Activated B cell treated with CpG ODN at 0.5 μM for 24 hours (primary cell): ENCODE measurements around the gene LRBA. TPM values are rescaled to one million over a fixed set of nuclear protein-coding genes. Genes with fewer than 3 reads are reported as not detected.

Experiments
- ATAC-seq: fragments of 200-7000 bp; cut with Tn5 transposase; one replicate; pipeline ENCODE4 v1.10.0; 2021; ENCODE audit warnings: low read depth, mild to moderate bottlenecking, moderate library complexity
- CTCF ChIA-PET: fragments of 350-600 bp; sonication (Branson Sonifier 250); formaldehyde crosslinking; loops from one replicate; lab custom pipeline; 2021; ENCODE audit warnings: antibody characterized with exemption; lab: Charles Lee
- POLR2A ChIA-PET: fragments of 350-600 bp; sonication (Branson Sonifier 250); formaldehyde crosslinking; loops from one replicate; lab custom pipeline; 2021; ENCODE audit warnings: antibody characterized with exemption; lab: Charles Lee
- DNase-seq: peaks from one replicate; pipeline ENCODE4 v3.0.0; 2022
- H3K27ac Mint-ChIP-seq: one replicate; pipeline ENCODE4 v1.8.0; 2020; ENCODE audit warnings: mixed read lengths
- H3K27me3 Mint-ChIP-seq: one replicate; pipeline ENCODE4 v1.8.0; 2021; ENCODE audit warnings: mixed read lengths
- H3K36me3 Mint-ChIP-seq: one replicate; pipeline ENCODE4 v1.8.0; 2021; ENCODE audit warnings: low read depth, mixed read lengths
- H3K4me1 Mint-ChIP-seq: one replicate; pipeline ENCODE4 v1.8.0; 2021; ENCODE audit warnings: mixed read lengths
- H3K4me3 Mint-ChIP-seq: one replicate; pipeline ENCODE4 v1.8.0; 2020; ENCODE audit warnings: mild to moderate bottlenecking, mixed read lengths
- H3K9me3 Mint-ChIP-seq: one replicate; pipeline ENCODE4 v1.8.0; 2020; ENCODE audit warnings: mixed read lengths
- intact Hi-C: fragments of 100-400 bp; cut with micrococcal nuclease; formaldehyde crosslinking; loops from one replicate; pipeline ENCODE4 v1.15.1; 2024
- total RNA-seq: library from RNA; stranded (reverse); gene quantifications from 2 replicates; pipeline ENCODE4 v1.2.3, GENCODE V29; 2022
- TF ChIP-seq, protein P1 (sequence below): fragments of 200-600 bp; IDR thresholded peaks from one replicate; pipeline ENCODE4 v1.8.0; 2022; ENCODE audit warnings: antibody characterized with exemption, mild to moderate bottlenecking

Gene LRBA
- total RNA-seq, 1 donor from 2014 or later, result 66.5 TPM

DNA sequence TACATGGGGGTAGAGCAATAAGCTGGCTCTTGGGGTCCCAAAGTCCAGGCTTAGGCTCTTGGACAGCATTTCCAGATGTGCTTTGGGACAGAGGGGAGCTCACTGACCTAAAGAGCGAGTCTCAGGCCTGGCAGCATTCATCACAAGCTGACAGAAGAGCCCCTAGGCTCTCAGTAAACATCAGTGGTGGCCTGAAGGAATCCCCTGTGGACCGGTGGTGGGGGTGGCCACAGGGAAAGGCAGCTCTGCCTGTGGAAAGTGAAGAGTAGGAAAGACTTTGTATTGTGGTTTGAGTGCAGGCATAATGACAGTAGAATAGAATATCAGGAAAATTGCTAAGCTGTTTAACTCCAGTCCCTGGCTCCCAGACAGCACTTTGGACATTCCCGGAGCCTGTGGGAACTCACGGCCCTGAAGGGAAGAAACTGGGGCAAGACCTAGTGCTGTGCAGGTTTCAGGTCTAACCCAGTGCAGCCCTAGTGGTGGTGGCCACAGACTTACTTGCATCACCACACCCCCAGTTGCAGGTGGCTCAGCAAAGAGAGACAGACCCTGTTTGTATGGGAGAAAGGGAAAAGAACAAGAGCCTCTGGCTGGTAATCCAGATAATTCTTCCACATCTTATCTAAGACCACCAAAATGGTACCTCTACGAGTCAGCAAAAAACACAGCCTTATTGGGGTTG lies 291.2 kb downstream of the LRBA start:
- Mint-ChIP-seq H3K27ac (no peak overlapping the region), H3K36me3 (peaks cover 74% of the 10 kb centered on the region), H3K4me1 (no peaks in the 10 kb centered on the region), H3K9me3 (peaks cover 12% of the 10 kb centered on the region), H3K4me3 (no peak overlapping the region), H3K27me3 (no peaks in the 10 kb centered on the region)
- TF ChIP-seq, protein P1, sequence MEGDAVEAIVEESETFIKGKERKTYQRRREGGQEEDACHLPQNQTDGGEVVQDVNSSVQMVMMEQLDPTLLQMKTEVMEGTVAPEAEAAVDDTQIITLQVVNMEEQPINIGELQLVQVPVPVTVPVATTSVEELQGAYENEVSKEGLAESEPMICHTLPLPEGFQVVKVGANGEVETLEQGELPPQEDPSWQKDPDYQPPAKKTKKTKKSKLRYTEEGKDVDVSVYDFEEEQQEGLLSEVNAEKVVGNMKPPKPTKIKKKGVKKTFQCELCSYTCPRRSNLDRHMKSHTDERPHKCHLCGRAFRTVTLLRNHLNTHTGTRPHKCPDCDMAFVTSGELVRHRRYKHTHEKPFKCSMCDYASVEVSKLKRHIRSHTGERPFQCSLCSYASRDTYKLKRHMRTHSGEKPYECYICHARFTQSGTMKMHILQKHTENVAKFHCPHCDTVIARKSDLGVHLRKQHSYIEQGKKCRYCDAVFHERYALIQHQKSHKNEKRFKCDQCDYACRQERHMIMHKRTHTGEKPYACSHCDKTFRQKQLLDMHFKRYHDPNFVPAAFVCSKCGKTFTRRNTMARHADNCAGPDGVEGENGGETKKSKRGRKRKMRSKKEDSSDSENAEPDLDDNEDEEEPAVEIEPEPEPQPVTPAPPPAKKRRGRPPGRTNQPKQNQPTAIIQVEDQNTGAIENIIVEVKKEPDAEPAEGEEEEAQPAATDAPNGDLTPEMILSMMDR, result no peak
- POLR2A ChIA-PET, result no interaction called here
- intact Hi-C loops, result no loop called here
- DNase-seq, result no peak
- no peak for ATAC-seq
- CTCF ChIA-PET, result no interaction called here

DNA sequence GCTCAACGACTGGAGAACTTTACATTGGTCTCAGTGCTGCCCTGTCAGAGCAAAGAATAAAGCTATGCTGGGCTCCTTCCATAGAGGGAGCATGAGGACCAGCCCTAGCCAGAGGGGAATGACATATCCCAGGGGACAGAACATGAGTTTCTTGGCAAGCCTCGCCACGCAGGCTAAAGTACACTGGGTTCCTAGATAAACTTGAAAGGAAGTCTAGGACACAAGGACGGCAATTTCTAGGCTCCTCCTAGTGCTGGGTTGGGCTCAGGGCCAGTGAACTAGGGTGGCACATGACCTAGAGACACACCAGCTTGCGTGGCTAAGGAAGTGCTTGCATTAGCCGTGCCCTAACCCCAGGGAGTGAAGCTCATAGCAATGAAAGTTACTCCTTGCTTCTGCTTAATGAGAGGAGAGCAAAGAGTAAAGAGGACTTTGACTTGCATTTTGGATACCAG lies 292.1 kb downstream of the LRBA start:
- CTCF ChIA-PET, result no interaction called here
- Mint-ChIP-seq H3K9me3 (peaks cover 10% of the 10 kb centered on the region), H3K27me3 (no peaks in the 10 kb centered on the region), H3K4me3 (no peak overlapping the region), H3K36me3 (peaks cover 67% of the 10 kb centered on the region), H3K27ac (no peak overlapping the region), H3K4me1 (no peaks in the 10 kb centered on the region)
- TF ChIP-seq, protein P1, result no peak
- POLR2A ChIA-PET, result no interaction called here
- intact Hi-C loops, result no loop called here
- no peak for DNase-seq
- no peak for ATAC-seq

DNA sequence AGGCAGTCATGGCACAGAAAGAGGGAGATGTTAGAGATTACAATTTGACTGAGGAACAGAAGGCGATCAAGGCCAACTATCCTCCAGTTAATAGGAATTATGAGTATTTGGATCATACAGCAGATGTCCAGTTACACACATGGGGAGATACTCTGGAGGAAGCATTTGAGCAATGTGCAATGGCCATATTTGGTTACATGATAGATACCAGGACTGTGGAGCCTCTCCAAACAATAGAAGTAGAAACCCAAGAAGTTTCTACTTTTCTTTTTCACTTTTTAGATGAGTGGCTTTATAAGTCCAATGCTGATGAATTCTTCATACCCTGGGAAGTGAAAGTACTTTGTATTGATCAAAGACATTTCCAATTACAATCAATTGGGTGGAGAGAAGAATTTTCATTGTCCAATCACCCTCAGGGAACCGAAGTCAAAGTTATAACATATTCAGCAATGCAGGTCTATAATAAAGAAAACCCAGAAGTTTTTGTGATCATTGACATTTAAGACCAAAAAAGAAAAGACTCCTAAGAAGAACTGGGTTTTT lies 294.0 kb downstream of the LRBA start:
- CTCF ChIA-PET, result no interaction called here
- intact Hi-C loops, result no loop called here
- TF ChIP-seq, protein P1, result no peak
- no peak for DNase-seq
- POLR2A ChIA-PET, result no interaction called here
- H3K9me3 Mint-ChIP-seq, result peaks cover 4% of the 10 kb centered on the region
- H3K36me3 Mint-ChIP-seq, result peaks cover 53% of the 10 kb centered on the region
- no peak overlapping the region for H3K4me3 Mint-ChIP-seq
- H3K27ac Mint-ChIP-seq, result no peak overlapping the region
- H3K4me1 Mint-ChIP-seq, result no peaks in the 10 kb centered on the region
- ATAC-seq, result no peak
- no peaks in the 10 kb centered on the region for H3K27me3 Mint-ChIP-seq

DNA sequence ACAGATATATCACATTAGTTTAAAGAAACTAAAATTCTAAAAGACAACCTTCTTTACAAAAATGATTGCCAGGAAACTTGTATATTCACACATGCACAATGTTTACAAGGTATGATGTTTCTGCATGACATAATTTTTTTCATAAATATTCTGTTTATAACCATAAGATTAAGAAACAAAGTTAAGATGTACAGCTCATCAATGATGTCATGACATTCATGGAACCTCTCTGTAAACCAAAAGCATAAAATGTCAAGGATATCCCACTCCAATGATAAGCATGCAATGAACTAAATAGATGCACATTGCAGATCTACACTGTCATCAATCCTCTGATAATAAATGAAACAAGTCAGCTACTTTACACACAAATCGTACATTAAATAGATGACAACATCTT lies 297.1 kb downstream of the LRBA start:
- Mint-ChIP-seq H3K27ac (no peak overlapping the region), H3K4me3 (no peak overlapping the region), H3K4me1 (no peaks in the 10 kb centered on the region), H3K27me3 (no peaks in the 10 kb centered on the region), H3K36me3 (peaks cover 35% of the 10 kb centered on the region), H3K9me3 (no peaks in the 10 kb centered on the region)
- ChIA-PET CTCF (no interaction called here), POLR2A (no interaction called here)
- intact Hi-C loops, result no loop called here
- ATAC-seq (no peak), DNase-seq (no peak)
- TF ChIP-seq, protein P1, result no peak

DNA sequence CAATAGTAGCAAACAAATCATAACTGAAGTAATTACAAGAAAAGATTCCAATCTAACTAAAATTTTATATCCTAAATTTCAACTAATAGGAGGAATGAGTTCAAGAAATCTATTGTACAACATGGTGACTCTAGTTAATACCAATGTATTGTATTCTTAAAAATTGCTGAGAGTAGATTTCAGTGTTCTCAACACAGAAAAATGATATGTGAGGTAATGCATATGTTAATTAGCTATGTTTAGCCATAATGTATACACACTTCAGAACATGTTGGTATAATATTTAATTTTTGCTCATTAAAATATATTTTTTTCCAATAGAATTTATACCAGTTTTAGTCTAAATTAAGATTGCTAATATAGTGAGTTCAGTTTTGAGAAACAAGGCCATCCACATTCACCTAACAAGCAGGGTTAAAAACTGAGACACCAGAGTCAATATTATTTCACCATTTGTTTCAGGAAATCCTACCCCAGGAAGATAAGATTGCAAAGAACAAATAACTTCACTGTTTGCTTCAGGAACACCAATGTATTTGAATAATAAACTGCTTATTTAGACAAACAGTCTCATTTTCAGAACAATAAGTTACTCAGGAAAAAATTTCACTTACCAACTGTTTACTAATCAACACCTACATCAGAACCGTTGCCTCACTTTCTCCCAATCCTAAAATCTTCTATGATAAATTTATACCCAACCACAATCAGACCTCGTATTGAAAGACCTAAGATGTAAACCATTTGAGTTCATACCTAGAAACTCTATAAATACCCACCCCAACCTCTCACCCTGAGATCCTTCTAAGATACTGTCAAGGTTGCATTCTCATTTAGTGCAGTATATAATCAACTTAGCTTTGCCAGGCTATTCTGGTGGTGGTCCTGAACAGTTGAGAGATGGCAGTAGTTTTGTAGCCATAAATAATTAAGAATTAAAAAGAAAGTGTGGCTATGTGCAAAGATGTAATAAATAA lies 300.3 kb downstream of the LRBA start:
- no peaks in the 10 kb centered on the region for H3K4me1 Mint-ChIP-seq
- H3K27ac Mint-ChIP-seq, result no peak overlapping the region
- H3K36me3 Mint-ChIP-seq, result peaks cover 28% of the 10 kb centered on the region
- intact Hi-C loops, result no loop called here
- POLR2A ChIA-PET, result no interaction called here
- no peak overlapping the region for H3K4me3 Mint-ChIP-seq
- ATAC-seq (no peak), DNase-seq (no peak)
- TF ChIP-seq, protein P1, result no peak
- H3K9me3 Mint-ChIP-seq, result no peaks in the 10 kb centered on the region
- no peaks in the 10 kb centered on the region for H3K27me3 Mint-ChIP-seq
- CTCF ChIA-PET, result no interaction called here
